Ramos (cell line): Measurements from ENCODE around the gene ATP2A2.
"Not testable (repeated sequence)": the region's sequence is repeated elsewhere in the genome, so short reads cannot be mapped to it uniquely, and the experiment has no call there.

Source experiments
- in situ Hi-C: fragments of 300-500 bp; cut with MboI; formaldehyde crosslinking; loops from one replicate; pipeline ENCODE4 v1.14.3; 2022; ENCODE audit warnings: low sequenced_read_pairs; ENCODE audit not compliant: unreplicated experiment

ATP2A2 gene

GRCh38 chr12:110339184-110339952, 58.3 kb downstream of the ATP2A2 start:
- in situ Hi-C loops: no loop called here

GRCh38 chr12:110340261-110340660, 59.2 kb downstream of the ATP2A2 start:
- in situ Hi-C loops: not testable (repeated sequence)

GRCh38 chr12:110340706-110341105, 59.7 kb downstream of the ATP2A2 start:
- in situ Hi-C loops: no loop called here

- in situ Hi-C loops: no loop called here
Observed at GRCh38 chr12:110342157-110342556, 61.1 kb downstream of the ATP2A2 start.

DNA sequence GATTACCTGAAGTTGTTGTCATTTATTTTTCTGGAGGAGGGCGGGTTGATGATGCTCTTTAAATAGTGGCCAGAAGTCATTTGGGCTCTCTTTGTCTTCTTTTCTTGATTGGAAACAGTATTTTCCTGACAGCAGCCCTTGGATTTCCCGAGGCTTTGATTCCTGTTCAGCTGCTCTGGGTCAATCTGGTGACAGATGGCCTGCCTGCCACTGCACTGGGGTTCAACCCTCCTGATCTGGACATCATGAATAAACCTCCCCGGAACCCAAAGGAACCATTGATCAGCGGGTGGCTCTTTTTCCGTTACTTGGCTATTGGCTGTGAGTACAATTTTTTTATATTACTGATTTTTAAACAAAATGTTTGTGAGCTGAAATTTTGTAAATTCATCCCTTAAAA, 62.1 kb downstream of the ATP2A2 start:
- in situ Hi-C loops: no loop called here

GRCh38 chr12:110343736-110344555, 62.9 kb downstream of the ATP2A2 start:
- in situ Hi-C loops: no loop called here

GRCh38 chr12:110344657-110345056, 63.6 kb downstream of the ATP2A2 start:
- in situ Hi-C loops: no loop called here

DNA sequence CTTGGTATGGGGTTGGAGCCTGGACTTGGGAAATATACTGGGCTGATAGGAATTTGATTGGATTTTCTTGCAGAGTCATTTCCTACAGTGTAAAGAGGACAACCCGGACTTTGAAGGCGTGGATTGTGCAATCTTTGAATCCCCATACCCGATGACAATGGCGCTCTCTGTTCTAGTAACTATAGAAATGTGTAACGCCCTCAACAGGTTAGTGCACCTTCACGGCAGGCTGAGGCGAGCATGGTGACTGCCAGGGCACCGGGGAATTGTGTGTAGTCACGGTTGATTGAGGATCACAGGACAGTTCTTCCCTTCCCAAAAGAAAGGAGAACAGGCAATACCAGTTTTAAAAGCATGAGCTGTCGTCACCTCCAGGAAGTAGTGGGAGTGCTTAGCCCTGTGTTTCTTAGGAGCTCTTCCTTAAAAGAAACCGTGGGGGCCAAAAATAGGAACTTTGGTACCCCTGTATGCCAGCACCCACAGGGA, 64.2 kb downstream of the ATP2A2 start:
- in situ Hi-C loops: no loop called here

DNA sequence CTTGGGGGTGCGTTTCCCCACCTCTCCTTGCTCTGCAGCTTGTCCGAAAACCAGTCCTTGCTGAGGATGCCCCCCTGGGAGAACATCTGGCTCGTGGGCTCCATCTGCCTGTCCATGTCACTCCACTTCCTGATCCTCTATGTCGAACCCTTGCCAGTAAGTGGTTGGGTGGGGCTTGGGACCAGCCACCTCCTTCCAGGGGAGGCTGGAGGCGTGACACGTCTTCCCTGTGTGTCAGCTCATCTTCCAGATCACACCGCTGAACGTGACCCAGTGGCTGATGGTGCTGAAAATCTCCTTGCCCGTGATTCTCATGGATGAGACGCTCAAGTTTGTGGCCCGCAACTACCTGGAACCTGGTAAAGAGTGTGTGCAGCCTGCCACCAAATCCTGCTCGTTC, 64.9 kb downstream of the ATP2A2 start:
- in situ Hi-C loops: no loop called here

GRCh38 chr12:110347767-110348166, 66.7 kb downstream of the ATP2A2 start:
- in situ Hi-C loops: no loop called here

- in situ Hi-C loops: no loop called here
Observed at GRCh38 chr12:110348431-110349059, 67.5 kb downstream of the ATP2A2 start.

- in situ Hi-C loops: no loop called here
Observed at GRCh38 chr12:110349096-110349495, 68.0 kb downstream of the ATP2A2 start.

GRCh38 chr12:110349514-110350151, 68.6 kb downstream of the ATP2A2 start:
- in situ Hi-C loops: loop anchor here (5.0 to 10.0 kb wide), 2 partner anchors 78 to 255 kb away; no protein-coding TSS in a partner anchor

DNA sequence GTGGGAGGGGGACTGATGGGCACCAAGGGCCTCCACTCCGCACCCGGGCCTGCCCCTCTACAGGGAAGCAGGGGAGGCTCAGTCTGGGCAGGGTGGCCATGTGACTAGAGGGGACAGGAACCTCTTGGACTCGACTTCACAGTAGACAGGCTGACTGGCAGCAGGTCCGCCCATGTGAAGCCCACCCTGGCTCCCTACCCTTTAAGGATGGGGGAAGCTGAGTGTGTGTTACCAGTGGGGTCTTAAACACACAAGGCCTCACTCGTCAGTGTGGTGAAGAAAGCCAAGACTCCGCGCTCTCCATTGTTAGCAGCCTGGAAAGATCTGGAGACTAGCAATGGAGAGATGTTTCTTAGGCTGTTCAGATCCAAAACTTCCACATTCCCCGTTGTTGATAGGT, 70.1 kb downstream of the ATP2A2 start:
- in situ Hi-C loops: loop anchor here (5.0 to 10.0 kb wide), 2 partner anchors 76 to 254 kb away; no protein-coding TSS in a partner anchor

- in situ Hi-C loops: loop anchor here (5.0 to 10.0 kb wide), 2 partner anchors 75 to 252 kb away; no protein-coding TSS in a partner anchor
Observed at GRCh38 chr12:110352401-110352800, 71.4 kb downstream of the ATP2A2 start.

GRCh38 chr12:110353211-110353965, 72.3 kb downstream of the ATP2A2 start:
- in situ Hi-C loops: loop anchor here (5.0 to 10.0 kb wide), 2 partner anchors 74 to 251 kb away; no protein-coding TSS in a partner anchor

DNA sequence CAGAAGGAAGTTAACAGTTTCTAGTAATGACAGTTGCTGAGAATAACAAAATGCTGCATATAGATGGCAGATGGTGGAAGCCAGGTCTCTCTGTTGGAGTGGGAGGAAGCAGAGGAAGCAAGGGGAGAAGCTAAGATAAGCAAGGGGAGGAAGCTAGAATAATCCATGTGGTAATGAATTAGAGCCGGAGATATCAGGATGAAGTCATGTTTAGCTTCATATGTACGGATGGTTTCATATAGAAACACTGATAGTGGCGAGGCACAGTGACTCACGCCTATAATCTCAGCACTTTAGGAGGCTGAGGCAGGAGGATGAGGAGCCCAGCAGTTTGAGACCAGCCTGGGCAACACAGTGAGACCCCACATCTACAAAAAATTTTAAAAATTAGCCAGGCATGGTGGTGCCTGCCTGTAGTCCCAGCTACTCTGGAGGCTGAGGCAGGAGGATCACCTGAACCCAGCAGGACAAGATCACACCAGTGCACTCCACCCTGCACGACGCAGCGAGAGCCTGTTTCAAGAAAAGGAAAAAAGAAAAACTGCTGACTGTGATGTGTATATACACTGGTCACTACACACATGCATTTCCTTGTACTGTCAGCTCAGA, 73.2 kb downstream of the ATP2A2 start:
- in situ Hi-C loops: loop anchor here (5.0 to 10.0 kb wide), 2 partner anchors 73 to 251 kb away; no protein-coding TSS in a partner anchor

- in situ Hi-C loops: loop anchor here (10.0 kb wide), 1 partner anchor 250 kb away; no protein-coding TSS in a partner anchor
Observed at GRCh38 chr12:110355073-110355472, 74.0 kb downstream of the ATP2A2 start.
